Amniotic epithelial cell (primary cell): ENCODE results near the gene ZG16B.

Experiments used
- DNase-seq: peaks from one replicate; pipeline ENCODE4 v3.0.0-alpha.2; 2010; ENCODE audit warnings: low read depth

Gene ZG16B

GRCh38 chr16:2825049-2825742, 4.9 kb upstream of the ZG16B start:
- no peak for DNase-seq

- DNase-seq, result no peak
Measured at GRCh38 chr16:2825906-2826305, 4.2 kb upstream of the ZG16B start.

GRCh38 chr16:2826591-2827373, 3.3 kb upstream of the ZG16B start:
- no peak for DNase-seq

- DNase-seq, result no peak
Measured at GRCh38 chr16:2827374-2827791, 2.7 kb upstream of the ZG16B start.

- no peak for DNase-seq
Measured at GRCh38 chr16:2827831-2828520, 2.1 kb upstream of the ZG16B start.

GRCh38 chr16:2828521-2828840, 1.6 kb upstream of the ZG16B start:
- DNase-seq, result no peak

- no peak for DNase-seq
Measured at GRCh38 chr16:2828876-2829430, 1.1 kb upstream of the ZG16B start.

GRCh38 chr16:2830355-2830695, 222 bp downstream of the ZG16B start:
- DNase-seq, result no peak

GRCh38 chr16:2831203-2831602, 1.1 kb downstream of the ZG16B start:
- no peak for DNase-seq

- no peak for DNase-seq
Measured at GRCh38 chr16:2833776-2834175, 3.7 kb downstream of the ZG16B start.

GRCh38 chr16:2834968-2835367, 4.9 kb downstream of the ZG16B start:
- no peak for DNase-seq

- peak; percentile 93 for DNase-seq
Measured at GRCh38 chr16:2835638-2836493, 5.8 kb downstream of the ZG16B start.

GRCh38 chr16:2836646-2837508, 6.8 kb downstream of the ZG16B start:
- DNase-seq, result no peak

- DNase-seq, result peak; percentile 63
Measured at GRCh38 chr16:2838928-2839327, 8.8 kb downstream of the ZG16B start.

GRCh38 chr16:2839650-2840450, 9.7 kb downstream of the ZG16B start:
- no peak for DNase-seq

GRCh38 chr16:2840914-2841313, 10.8 kb downstream of the ZG16B start:
- DNase-seq, result no peak

- no peak for DNase-seq
Measured at GRCh38 chr16:2841606-2842339, 11.7 kb downstream of the ZG16B start.

GRCh38 chr16:2842340-2843000, 12.4 kb downstream of the ZG16B start:
- peak; percentile 69 for DNase-seq

GRCh38 chr16:2843526-2843925, 13.4 kb downstream of the ZG16B start:
- no peak for DNase-seq
